Kidney (tissue), 14 donors: Measurements from ENCODE around the gene VSTM4. TPM values are rescaled to one million over a fixed set of nuclear protein-coding genes. Genes with fewer than 3 reads are reported as not detected.

Experiments
- DNase-seq, 5 donors: peaks; one replicate each; pipeline ENCODE4 v3.0.0-alpha.2; 2013 to 2020
- FAIRE-seq: peaks from 2 replicates; lab custom pipeline; 2012; peaks lifted over from hg19 to GRCh38; lab: Jason Lieb, UNC
- H3K27ac ChIP-seq, 2 donors: one replicate each; pipeline ENCODE4 v1.7.0; 2013; ENCODE audit warnings: low read depth in 2 of 2, low read length in 2 of 2, inconsistent platforms in 1 of 2
- H3K27me3 ChIP-seq: one replicate; pipeline ENCODE4 v1.7.1; 2013; ENCODE audit warnings: low read length, inconsistent platforms; ENCODE audit not compliant: control insufficient read depth, insufficient read depth
- H3K36me3 ChIP-seq, 3 donors: one replicate each; pipeline versions ENCODE4 v1.7.0 to v1.7.1; 2013; ENCODE audit warnings: low read length in 3 of 3, control low read depth in 1 of 3, inconsistent platforms in 1 of 3; ENCODE audit not compliant: insufficient read depth in 3 of 3, control insufficient read depth in 2 of 3
- H3K4me1 ChIP-seq, 3 donors: one replicate each; pipeline versions ENCODE4 v1.7.0 to v1.7.1; 2013; ENCODE audit warnings: low read length in 3 of 3, inconsistent platforms in 1 of 3, low read depth in 1 of 3; ENCODE audit not compliant: control insufficient read depth in 2 of 3, insufficient read depth in 2 of 3
- H3K4me3 ChIP-seq, 3 donors: one replicate each; pipeline versions ENCODE4 v1.7.0 to v1.8.1; 2013; ENCODE audit warnings: low read length in 3 of 3, control low read depth in 1 of 3, inconsistent platforms in 1 of 3
- H3K9ac ChIP-seq, 3 donors: one replicate each; pipeline versions ENCODE4 v1.7.0 to v1.7.1; 2013; ENCODE audit warnings: low read length in 3 of 3, control low read depth in 1 of 3, inconsistent platforms in 1 of 3
- H3K9me3 ChIP-seq, 3 donors: one replicate each; pipeline versions ENCODE4 v1.7.0 to v1.7.1; 2013; ENCODE audit warnings: low read length in 3 of 3, control low read depth in 1 of 3, inconsistent platforms in 1 of 3; ENCODE audit not compliant: control insufficient read depth in 2 of 3, insufficient read depth in 1 of 3
- CTCF ChIP-seq: IDR thresholded peaks from 3 replicates; pipeline ENCODE4 v1.5.1; 2012; ENCODE audit warnings: mild to moderate bottlenecking, moderate library complexity, borderline replicate concordance; ENCODE audit not compliant: insufficient read depth; ENCODE audit errors: extremely low read depth
- intact Hi-C: fragments of 100-400 bp; cut with DNase I; formaldehyde crosslinking; loops from one replicate; pipeline ENCODE4 v1.11.1; 2022
- polyA plus RNA-seq: library from polyadenylated mRNA; stranded (reverse); fragments of 350-450 nt; fragmentation: Illumina TruSeq; extraction: RNeasy Lipid Tissue Mini Kit (QIAGEN cat#74804); gene quantifications from one replicate; pipeline ENCODE4 v1.2.3, GENCODE V29; 2014; ENCODE audit warnings: low read depth, low replicate concordance; ENCODE audit not compliant: insufficient read depth
- total RNA-seq: library from RNA; stranded (reverse); fragmentation: NEBNext Ultra II Directional; extraction: Animal tissue kit (Norgen Biotek cat#: 25700); gene quantifications from one replicate; pipeline ENCODE4 v1.2.1, GENCODE V29; 2021
- donor health status: control.
- donor health status: control.
- donor health status: control.
- donor health status: control.
- donor health status: control.
- donor health status: DM: yes; HTN: yes; CAD: no.
- donor health status: Normal renal cell carcinoma (clear cell type).

The VSTM4 gene
- total and polyA plus RNA-seq, 2 donors from 2014 or later: 7.4 to 8.5 TPM

- Histone ChIP-seq H3K9ac (no peak overlapping the region), H3K27me3 (no peaks in the 10 kb centered on the region), H3K4me1 (no peaks in the 10 kb centered on the region), H3K36me3 (peaks cover 0 to 6% (median 0%) of the 10 kb centered on the region in 3 donors), H3K27ac (no peak overlapping the region), H3K9me3 (no peaks in the 10 kb centered on the region), H3K4me3 (no peak overlapping the region)
- intact Hi-C loops: no loop called here
- no peak for TF ChIP-seq CTCF
- DNase-seq (no peak), FAIRE-seq (no peak)
Observed at GRCh38 chr10:49034925-49035324, 80.4 kb downstream of the VSTM4 start.

- H3K4me1 ChIP-seq: no peaks in the 10 kb centered on the region
- TF ChIP-seq CTCF: no peak
- H3K9ac ChIP-seq: no peak overlapping the region
- intact Hi-C loops: no loop called here
- peaks cover 0 to 12% (median 0%) of the 10 kb centered on the region in 3 donors for H3K36me3 ChIP-seq
- H3K9me3 ChIP-seq: no peaks in the 10 kb centered on the region
- H3K27ac ChIP-seq: no peak overlapping the region
- DNase-seq (no peak), FAIRE-seq (no peak)
- H3K27me3 ChIP-seq: no peaks in the 10 kb centered on the region
- no peak overlapping the region for H3K4me3 ChIP-seq
Observed at GRCh38 chr10:49033939-49034338, 81.4 kb downstream of the VSTM4 start.

GRCh38 chr10:49029666-49030065 lies 85.7 kb downstream of the VSTM4 start:
- DNase-seq (no peak), FAIRE-seq (no peak)
- Histone ChIP-seq H3K36me3 (peaks cover 0 to 12% (median 0%) of the 10 kb centered on the region in 3 donors), H3K27me3 (no peaks in the 10 kb centered on the region), H3K9me3 (no peaks in the 10 kb centered on the region), H3K4me3 (no peak overlapping the region), H3K27ac (no peak overlapping the region), H3K4me1 (peaks cover 0 to 8% (median 3%) of the 10 kb centered on the region in 3 donors), H3K9ac (no peak overlapping the region)
- no peak for TF ChIP-seq CTCF
- intact Hi-C loops: no loop called here

GRCh38 chr10:49028639-49029038 lies 86.7 kb downstream of the VSTM4 start:
- TF ChIP-seq CTCF: no peak
- Histone ChIP-seq H3K9me3 (no peaks in the 10 kb centered on the region), H3K27me3 (no peaks in the 10 kb centered on the region), H3K27ac (no peak overlapping the region), H3K36me3 (peaks cover 0 to 12% (median 0%) of the 10 kb centered on the region in 3 donors), H3K4me3 (no peak overlapping the region), H3K9ac (no peak overlapping the region), H3K4me1 (peaks cover 0 to 8% (median 3%) of the 10 kb centered on the region in 3 donors)
- FAIRE-seq (no peak), DNase-seq (no peak)
- intact Hi-C loops: no loop called here
